Measurements from ENCODE around the gene CCR9. TPM values are rescaled to one million over a fixed set of nuclear protein-coding genes. Genes with fewer than 3 reads are reported as not detected.

The CCR9 gene
- total and polyA plus RNA-seq, 10 of the 15 experiments (the other 5 are each of a cell fraction or from before 2014, with no cell fraction given): 0.05 to 3.9 (median 2.4) TPM

DNA sequence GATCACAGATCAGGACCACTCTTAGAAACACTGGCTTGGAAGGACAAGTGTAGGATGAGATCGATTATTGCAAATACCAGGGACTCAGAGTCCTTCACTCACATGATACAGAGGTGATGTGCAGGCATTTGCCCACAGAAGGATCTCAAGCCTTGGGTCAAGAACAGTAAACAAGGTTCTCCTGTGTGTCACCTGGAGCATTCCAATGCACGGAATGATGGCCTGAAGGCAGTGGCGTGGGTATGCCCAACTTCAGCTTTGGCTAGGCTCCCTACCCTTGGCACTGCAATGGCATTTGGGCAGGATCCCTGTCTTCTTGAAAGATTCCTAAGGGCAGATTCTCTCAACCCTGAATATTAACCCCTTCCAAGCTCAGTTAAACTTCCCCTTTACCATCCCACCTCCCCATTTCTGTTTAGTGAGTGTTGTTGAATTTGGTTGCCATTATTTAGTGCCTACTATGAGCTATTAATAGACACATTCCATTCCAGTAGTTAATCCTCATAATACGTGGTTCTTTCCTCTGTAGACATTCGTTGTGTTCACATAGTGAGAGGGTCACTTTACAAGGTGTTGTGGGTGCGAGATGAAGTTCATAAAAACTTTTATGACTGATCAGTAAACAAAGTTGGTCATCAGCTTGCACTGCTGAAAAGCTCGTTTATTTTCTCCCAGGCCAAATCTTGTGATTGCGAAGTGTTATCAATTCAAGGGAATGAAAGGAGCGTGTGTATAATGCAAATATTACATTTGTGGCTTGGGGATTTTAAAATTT lies 43.3 kb upstream of the CCR9 start:
- Histone ChIP-seq H3K27me3 (replicated peaks in 1 of 2; ENCODE audit: control insufficient read depth in 2 of 2, insufficient read depth in 2 of 2, low read length in 1 of 2) (no peaks in the 10 kb centered on the region; a peak in 1 of 4 replicates), H3K9ac (ENCODE audit: control insufficient read depth, insufficient read depth, low read length) (no peak overlapping the region), H3K4me2 (ENCODE audit: control insufficient read depth, insufficient read depth) (no peak overlapping the region), H3K36me3 (ENCODE audit: control insufficient read depth in 2 of 2, insufficient read depth in 2 of 2, low read length in 1 of 2) (no peaks in the 10 kb centered on the region), H3K4me1 (ENCODE audit: control insufficient read depth, insufficient read depth, low read length) (no peaks in the 10 kb centered on the region; the same call in 1 of the 2 replicates), H3K4me3 (no peak overlapping the region), H2AFZ (ENCODE audit: control insufficient read depth, low read depth, low read length) (no peak overlapping the region), H3K27ac (ENCODE audit: control insufficient read depth, insufficient read depth) (no peak overlapping the region), H4K20me1 (ENCODE audit: control insufficient read depth, insufficient read depth) (no peaks in the 10 kb centered on the region), H3K79me2 (ENCODE audit: control insufficient read depth, insufficient read depth, low read length) (no peaks in the 10 kb centered on the region), H3K9me3 (replicated peaks; ENCODE audit: control insufficient read depth, insufficient read depth, low read length) (peaks cover 3% of the 10 kb centered on the region; the same call in 1 of the 3 replicates)
- CTCF ChIA-PET: interaction anchor here (0.9 to 1.5 kb wide), 7 partner anchors 12 to 183 kb away, joined by 3 to 5 read pairs (median 3); no protein-coding TSS in a partner anchor
- FAIRE-seq: no peak
- intact Hi-C loops (cut with micrococcal nuclease; ENCODE audit: unreplicated experiment): no loop called here
- TF ChIP-seq IRF4 (IDR thresholded peaks at IDR 0.05; ENCODE audit: low read depth, low read length): no peak
- no peak for TF ChIP-seq HDAC2 (IDR thresholded peaks at IDR 0.05)
- TF ChIP-seq MTA3 (IDR thresholded peaks at IDR 0.05; ENCODE audit: borderline replicate concordance, low read length): 0 out of 2 replicates have a peak, but pooled peaks have one; percentile 50
- RAD21 ChIA-PET (ENCODE audit: unreplicated experiment): interaction anchor here (0.7 to 6.9 kb wide), 10 partner anchors 10 to 91 kb away, joined by 3 to 52 read pairs (median 6); no protein-coding TSS in a partner anchor
- no TSS peak for BruUV-seq (replicated peaks)
- ATAC-seq: no peak
- POLR2A ChIA-PET: interaction anchor here (0.8 to 1.7 kb wide), 4 partner anchors 8 to 66 kb away, joined by 3 to 5 read pairs (median 4); no protein-coding TSS in a partner anchor
- in situ Hi-C loops (cut with MboI): no loop called here
- WGBS (ENCODE audit: insufficient coverage, insufficient replicate concordance, low lambda C conversion rate, missing lambda C conversion rate): 59% methylated on average over 9 of the region's 9 CpGs
- DNase-seq (ENCODE audit: low read depth, low spot score): no peak
- SMC1A ChIA-PET (ENCODE audit: uncharacterized antibody, unreplicated experiment): interaction anchor here (0.7 to 9.6 kb wide), 20 partner anchors 9 to 109 kb away, joined by 3 to 71 read pairs (median 5); no protein-coding TSS in a partner anchor

DNA sequence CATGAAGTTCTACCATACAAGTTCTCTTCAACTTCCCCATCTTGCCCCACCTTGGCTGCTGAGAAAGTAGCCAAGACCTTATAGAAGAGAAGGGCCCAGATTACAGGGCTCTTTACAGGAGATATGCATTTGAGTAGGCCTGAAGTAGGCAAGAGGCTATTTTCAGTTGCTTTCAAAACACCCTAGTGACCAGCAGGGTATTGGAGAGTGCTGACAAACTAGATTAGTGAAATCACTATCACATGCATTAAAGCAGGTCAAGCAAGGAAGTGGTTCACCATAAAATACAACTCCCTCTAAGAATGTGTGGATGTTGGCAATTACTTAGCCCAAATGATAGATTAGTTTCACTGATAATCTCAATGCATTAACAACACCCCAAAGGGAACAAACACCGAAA lies 41.7 kb upstream of the CCR9 start:
- intact Hi-C loops (cut with micrococcal nuclease; ENCODE audit: unreplicated experiment): no loop called here
- no TSS peak for BruUV-seq (replicated peaks)
- SMC1A ChIA-PET (ENCODE audit: uncharacterized antibody, unreplicated experiment): interaction anchor here (0.9 to 9.6 kb wide), 7 partner anchors 8 to 82 kb away, joined by 3 to 71 read pairs (median 7); no protein-coding TSS in a partner anchor
- no peak for TF ChIP-seq ZZZ3 (IDR thresholded peaks at IDR 0.05; ENCODE audit: control insufficient read depth, insufficient read length, low read depth)
- no peak for TF ChIP-seq RCOR1 (conservative IDR thresholded peaks at IDR 0.05; ENCODE audit: low read depth, low read length)
- peak in 1 of 2 experiments; percentile 16; a peak in 1 of 4 replicates for TF ChIP-seq BHLHE40 (IDR thresholded peaks at IDR 0.05; ENCODE audit: borderline replicate concordance in 1 of 2, low read depth in 2 of 2, low read length in 1 of 2)
- TF ChIP-seq SPI1 (IDR thresholded peaks at IDR 0.05; ENCODE audit: borderline replicate concordance, insufficient read depth, low read depth, low read length): no peak
- no peak for TF ChIP-seq IRF4 (IDR thresholded peaks at IDR 0.05; ENCODE audit: low read depth, low read length)
- TF ChIP-seq NFYA (IDR thresholded peaks at IDR 0.05; ENCODE audit: borderline replicate concordance, low read depth, low read length): no peak
- TF ChIP-seq RELA (IDR thresholded peaks at IDR 0.05; ENCODE audit: borderline replicate concordance, partially characterized antibody): no peak
- 0 out of 2 replicates have a peak, but pooled peaks have one; percentile 2 for TF ChIP-seq PML (IDR thresholded peaks at IDR 0.05; ENCODE audit: low read length)
- TF ChIP-seq EP300 (IDR thresholded peaks at IDR 0.05; ENCODE audit: borderline replicate concordance in 1 of 2, control insufficient read depth in 1 of 2, low read depth in 2 of 2, low read length in 2 of 2): no peak
- TF ChIP-seq NRF1 (conservative IDR thresholded peaks at IDR 0.05; ENCODE audit: low read depth, low read length): no peak
- TF ChIP-seq NBN (IDR thresholded peaks at IDR 0.05): no peak
- no peak for TF ChIP-seq CHD2 (IDR thresholded peaks at IDR 0.05; ENCODE audit: borderline replicate concordance, low read depth, low read length)
- TF ChIP-seq KLF5 (IDR thresholded peaks at IDR 0.05; ENCODE audit: partially characterized antibody): no peak

More for the DNA sequence above, 41.7 kb upstream of the CCR9 start:
- H3K27ac ChIP-seq (ENCODE audit: control insufficient read depth, insufficient read depth): no peak overlapping the region
- POLR2A ChIA-PET: no interaction called here
- FAIRE-seq (no peak), DNase-seq (ENCODE audit: low read depth, low spot score) (no peak), ATAC-seq (no peak)
- no peak overlapping the region for H3K4me3 ChIP-seq
- no peaks in the 10 kb centered on the region; the same call in 1 of the 2 replicates for H3K4me1 ChIP-seq (ENCODE audit: control insufficient read depth, insufficient read depth, low read length)
- no peaks in the 10 kb centered on the region for H3K36me3 ChIP-seq (ENCODE audit: control insufficient read depth in 2 of 2, insufficient read depth in 2 of 2, low read length in 1 of 2)
- 60% methylated on average over 1 of the region's 1 CpG for WGBS (ENCODE audit: insufficient coverage, insufficient replicate concordance, low lambda C conversion rate, missing lambda C conversion rate)
- RAD21 ChIA-PET (ENCODE audit: unreplicated experiment): interaction anchor here (1.6 to 6.9 kb wide), 3 partner anchors 10 to 231 kb away, joined by 3 to 52 read pairs (median 3); no protein-coding TSS in a partner anchor
- no peak overlapping the region for H3K9ac ChIP-seq (ENCODE audit: control insufficient read depth, insufficient read depth, low read length)
- no peaks in the 10 kb centered on the region for H3K79me2 ChIP-seq (ENCODE audit: control insufficient read depth, insufficient read depth, low read length)
- in situ Hi-C loops (cut with MboI): no loop called here
- no peak overlapping the region for H3K4me2 ChIP-seq (ENCODE audit: control insufficient read depth, insufficient read depth)
- CTCF ChIA-PET: interaction anchor here (0.7 to 2.6 kb wide), 4 partner anchors 10 to 233 kb away, joined by 3 to 9 read pairs (median 4); no protein-coding TSS in a partner anchor
- no peak overlapping the region for H2AFZ ChIP-seq (ENCODE audit: control insufficient read depth, low read depth, low read length)
- no peaks in the 10 kb centered on the region for H4K20me1 ChIP-seq (ENCODE audit: control insufficient read depth, insufficient read depth)
- H3K9me3 ChIP-seq (replicated peaks; ENCODE audit: control insufficient read depth, insufficient read depth, low read length): peaks cover 3% of the 10 kb centered on the region; the same call in 1 of the 3 replicates
- H3K27me3 ChIP-seq (replicated peaks in 1 of 2; ENCODE audit: control insufficient read depth in 2 of 2, insufficient read depth in 2 of 2, low read length in 1 of 2): no peaks in the 10 kb centered on the region; a peak in 1 of 4 replicates
